NCI-H748 treated with DMSO at 0.1 percent for 48 hours (cell line): Measurements from ENCODE around the gene CEP126.
"Not testable (repeated sequence)": the region's sequence is repeated elsewhere in the genome, so short reads cannot be mapped to it uniquely, and the experiment has no call there.

Source experiments
- DNase-seq: peaks from one replicate; lab custom pipeline; 2025; lab: John Stamatoyannopoulos, UW

CEP126 gene

DNA sequence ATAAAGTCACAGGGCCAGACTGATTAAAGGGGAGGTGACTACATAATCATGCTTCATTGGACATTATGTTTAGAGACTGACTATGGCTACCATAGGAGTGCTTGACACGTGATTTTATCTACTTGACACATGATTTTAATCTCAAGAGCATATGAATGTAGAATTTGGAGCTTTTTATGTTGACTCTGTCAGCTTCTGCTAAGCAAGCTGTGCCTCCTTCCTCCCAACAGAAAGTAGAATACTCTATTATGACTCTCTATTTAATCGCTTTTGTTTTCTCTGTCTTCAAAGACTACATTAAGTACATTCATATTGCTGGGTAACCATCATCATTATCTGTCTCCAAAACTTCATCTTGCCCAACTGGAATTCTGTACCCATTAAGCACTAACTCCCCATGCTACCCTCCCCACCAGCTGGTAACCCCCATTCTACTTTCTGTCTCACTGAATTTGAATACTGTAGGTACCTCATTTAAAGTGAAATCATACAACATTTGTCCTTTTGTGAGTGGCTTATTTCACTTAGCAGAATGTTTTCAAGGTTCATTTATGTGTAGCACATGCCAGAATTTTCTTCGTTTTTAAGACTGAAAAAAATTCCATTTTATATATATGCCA lies 26.2 kb downstream of the CEP126 start:
- no peak for DNase-seq

DNA sequence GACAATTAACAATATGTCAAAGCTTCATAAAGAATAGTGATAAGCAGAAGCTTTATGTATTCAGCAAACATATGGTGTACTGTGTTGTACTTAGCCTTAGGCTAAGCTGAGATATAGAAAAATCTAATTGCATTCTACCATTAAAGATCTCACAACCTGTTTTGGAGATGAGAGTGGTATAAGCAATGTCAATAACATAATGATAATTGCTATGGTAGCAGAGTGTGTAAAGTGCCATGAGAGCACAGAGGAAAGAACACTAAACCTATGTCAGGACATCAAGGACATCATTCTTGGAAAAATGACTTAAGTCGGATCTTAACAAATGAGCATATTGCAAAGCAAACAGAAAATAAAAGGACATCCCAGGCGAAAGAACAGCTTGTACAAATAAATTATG lies 30.1 kb downstream of the CEP126 start:
- no peak for DNase-seq

DNA sequence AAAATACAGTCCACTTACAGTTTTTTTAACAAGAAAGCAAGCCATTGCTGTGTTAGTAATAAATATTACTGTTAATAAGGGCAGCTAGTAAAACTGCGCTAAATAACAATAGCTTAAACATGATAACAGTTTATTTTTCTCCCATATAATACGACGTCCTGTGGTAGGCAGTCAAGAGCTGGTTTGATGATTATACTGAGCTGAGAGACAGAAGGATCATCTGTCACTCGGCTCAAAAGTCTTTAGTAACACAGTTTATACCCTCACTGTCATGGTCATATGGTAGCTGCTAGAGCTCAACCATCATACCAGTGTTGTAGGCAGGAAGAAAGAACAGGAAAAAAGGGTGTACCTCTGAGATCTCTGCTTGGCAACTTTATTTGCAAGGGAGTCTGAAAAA lies 30.6 kb downstream of the CEP126 start:
- no peak for DNase-seq

DNA sequence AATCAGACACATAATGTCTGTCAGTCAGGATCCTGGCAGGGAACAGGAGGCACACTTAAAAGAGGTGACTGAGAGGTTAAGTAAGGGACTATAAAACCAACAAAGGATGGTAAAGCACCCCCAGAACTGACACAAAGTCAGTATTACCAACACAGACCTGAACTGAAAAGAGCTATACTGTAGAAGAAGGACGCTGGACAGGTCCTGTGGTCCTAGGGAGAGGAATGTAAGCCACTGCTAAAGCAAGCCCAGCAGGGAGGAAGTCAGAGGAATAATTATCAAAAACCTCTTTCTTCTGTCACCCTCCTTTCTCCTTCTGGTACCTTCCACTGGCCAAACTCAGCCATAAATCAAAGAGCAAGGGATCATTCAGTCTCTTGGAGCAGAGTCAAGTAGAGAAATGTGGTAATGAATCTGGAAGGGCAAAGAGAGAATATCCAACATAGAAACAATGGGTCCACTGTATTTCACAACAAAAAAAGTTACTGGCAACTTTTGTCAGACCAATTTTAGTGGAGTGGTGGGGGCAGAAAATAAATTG lies 34.9 kb downstream of the CEP126 start:
- no peak for DNase-seq

DNA sequence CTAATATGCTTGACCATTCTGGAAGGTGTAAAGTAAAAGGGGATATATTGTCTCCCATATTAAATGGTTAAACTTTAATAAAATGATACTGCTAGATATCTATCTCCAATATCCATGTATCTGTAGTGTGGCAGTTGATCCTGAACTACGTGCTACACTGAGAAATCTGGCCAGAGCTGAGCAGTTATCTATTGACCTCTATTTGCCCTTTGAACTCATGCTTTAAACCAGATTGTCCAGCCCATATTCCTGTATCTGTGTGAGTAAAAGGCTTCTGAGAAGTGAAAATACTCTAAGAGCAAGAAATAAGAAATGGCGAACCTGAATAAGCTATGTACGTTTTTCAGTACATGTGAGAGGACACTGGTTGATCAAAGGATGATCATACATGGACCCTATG lies 40.5 kb downstream of the CEP126 start:
- DNase-seq = no peak

DNA sequence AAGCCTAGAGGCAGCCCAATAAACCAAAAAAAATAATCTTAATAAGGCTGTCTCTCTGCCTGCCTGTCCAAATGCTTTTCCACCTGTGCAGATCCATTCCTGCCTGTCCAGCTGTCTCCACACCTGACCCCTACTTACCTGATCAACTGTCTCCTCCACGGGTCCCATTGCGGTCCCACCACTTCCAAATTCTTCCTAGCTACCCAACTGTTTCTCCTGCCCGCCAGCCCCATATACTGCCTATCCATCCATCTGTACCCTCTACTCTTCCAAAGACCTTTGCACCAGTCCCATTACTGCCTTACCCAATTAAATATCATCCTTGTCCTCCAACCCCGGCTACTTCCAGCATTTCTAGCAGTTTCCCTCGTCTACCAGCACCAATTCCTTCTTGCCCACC lies 40.9 kb downstream of the CEP126 start:
- DNase-seq = no peak

DNA sequence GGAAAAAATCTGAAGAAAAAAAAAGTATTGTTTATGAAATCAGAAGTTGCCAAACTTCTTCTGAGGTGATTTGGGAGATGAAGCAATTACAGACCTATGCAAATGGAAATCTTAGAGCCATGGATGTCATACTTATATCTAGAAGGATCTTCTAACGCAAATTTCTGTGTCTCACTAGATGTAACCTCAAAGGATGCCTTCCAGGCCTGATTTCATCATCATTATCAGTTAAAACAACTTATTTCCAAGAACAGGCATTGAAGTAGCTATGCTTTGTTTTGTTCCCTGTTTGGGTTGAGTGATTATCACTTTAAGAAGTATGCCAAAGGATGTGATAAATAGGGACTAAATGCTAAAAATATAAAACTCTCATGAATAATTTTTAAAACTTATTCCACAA lies 45.4 kb downstream of the CEP126 start:
- DNase-seq = no peak

DNA sequence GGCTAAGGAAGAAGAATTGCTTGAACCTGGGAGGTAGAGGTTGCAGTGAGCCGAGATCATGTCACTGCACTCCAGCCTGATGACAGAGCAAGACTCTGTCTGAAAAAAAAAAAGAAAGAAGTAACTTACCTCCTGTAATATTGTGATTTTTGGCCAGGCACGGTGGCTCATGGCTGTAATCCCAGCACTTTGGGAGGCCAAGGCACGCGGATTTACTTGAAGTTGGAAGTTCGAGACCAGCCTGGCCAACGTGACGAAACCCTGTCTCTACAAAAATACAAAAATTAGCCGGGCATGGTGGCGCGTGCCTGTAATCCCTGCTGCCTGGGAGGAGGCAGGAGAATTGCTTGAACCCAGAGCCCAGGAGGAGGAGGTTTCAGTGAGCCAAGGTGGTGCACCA lies 49.4 kb downstream of the CEP126 start:
- DNase-seq = not testable (repeated sequence)

DNA sequence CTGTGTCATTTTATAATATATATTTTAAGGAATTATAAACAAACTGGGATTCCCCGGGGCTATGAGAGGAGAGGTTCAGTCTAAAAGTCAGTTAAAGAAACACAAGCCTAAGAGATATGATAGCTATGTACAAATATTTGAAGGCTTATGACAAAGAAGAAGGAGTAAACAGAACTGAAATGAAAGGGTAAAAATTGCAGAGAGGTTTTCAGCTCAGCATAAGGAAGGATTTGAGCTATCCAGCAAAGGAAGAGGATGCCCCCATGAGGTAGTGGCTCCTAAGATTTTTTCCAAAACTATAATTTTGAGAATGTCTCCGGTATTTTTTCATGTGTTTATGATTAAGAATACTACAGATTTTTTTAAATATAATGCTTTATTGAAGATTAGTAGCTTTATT lies 59.4 kb downstream of the CEP126 start:
- no peak for DNase-seq

DNA sequence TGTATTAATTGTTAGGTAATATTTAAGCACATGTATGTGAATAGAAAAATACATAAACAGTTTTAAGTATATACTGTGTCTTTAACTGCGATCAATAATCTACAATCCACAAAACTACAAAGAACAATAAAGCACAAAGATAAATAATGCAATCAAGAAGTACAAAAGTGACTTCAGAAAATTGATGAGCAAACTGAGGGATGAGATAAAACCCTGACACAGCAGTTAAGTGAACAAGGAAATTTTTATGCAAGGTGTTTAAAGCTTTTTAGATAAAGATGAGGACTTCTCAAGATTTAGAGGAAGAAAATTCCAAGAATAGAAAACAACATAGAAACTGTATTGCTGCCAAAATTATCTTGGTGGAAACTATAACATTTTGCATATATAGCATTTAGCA lies 60.0 kb downstream of the CEP126 start:
- DNase-seq = no peak

DNA sequence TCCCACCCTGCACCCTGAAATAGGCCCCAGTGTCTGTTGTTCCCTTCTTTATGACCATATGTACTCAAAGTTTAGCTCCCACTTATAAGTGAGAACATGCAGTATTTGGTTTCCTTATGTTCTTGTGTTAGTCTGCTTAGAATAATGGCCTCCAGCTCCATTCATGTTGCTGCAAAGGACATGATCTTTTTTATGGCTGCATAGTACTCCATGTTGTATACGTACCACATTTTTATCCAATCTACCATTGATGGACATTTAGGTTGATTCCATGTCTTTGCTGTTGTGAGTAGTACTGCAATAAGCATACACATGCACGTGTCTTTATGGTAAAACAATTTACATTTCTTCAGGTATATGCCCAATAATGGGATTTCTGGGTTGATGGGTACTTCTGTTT lies 60.9 kb downstream of the CEP126 start:
- DNase-seq = no peak

DNA sequence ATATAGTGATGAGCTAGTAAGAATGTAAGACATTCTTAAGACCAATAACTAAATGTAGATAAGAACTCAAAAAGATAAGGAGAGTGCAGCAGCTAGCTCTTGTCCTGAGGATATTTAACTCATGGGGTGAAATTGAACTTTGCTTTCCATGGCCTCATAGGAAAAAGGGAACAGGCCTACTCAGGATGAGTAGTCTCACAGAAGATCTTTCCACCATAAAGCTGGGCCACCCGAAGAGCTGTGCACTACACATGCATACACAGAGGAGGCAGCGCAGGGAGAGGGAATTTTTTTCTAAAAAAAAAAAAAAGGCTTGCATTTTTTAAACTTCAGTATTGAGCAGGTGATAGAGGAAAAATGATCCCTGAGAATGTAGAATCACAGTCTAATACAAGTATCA lies 72.6 kb downstream of the CEP126 start:
- DNase-seq = no peak

DNA sequence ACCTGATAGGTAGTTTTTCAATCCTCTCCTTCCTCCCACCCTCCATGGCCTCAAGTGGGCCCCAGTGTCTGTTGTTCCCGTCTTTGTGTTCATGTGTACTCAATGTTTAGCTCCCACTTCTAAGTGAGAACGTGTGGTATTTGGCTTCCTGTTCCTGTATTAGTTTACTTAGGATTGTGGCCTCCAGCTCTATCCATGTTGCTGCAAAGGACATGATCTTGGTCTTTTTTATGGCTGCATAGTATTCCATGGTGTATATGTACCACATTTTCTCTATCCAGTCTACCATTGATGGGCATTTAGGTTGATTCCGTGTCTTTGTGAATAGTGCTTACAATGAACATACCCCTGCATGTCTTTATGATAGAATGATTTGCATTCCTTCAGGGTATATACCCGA lies 78.4 kb downstream of the CEP126 start:
- no peak for DNase-seq

DNA sequence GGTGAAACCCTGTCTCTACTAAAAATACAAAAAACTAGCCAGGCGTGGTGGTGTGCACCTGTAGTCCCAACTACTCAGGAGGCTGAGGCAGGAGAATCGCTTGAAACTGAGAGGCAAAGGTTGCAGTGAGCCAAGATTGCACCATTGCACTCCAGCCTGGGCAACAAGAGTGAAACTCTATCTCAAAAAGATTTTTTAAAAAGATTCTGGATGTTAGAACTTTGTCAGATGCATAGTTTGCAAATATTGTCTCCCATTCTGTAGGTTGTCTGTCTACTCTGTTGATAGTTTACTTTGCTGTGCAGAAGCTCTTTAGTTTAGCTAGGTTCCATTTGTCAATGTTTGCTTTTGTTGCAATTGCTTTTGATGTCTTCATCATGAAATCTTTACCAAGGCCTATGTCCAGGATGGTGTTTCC lies 79.3 kb downstream of the CEP126 start:
- DNase-seq = not testable (repeated sequence)

DNA sequence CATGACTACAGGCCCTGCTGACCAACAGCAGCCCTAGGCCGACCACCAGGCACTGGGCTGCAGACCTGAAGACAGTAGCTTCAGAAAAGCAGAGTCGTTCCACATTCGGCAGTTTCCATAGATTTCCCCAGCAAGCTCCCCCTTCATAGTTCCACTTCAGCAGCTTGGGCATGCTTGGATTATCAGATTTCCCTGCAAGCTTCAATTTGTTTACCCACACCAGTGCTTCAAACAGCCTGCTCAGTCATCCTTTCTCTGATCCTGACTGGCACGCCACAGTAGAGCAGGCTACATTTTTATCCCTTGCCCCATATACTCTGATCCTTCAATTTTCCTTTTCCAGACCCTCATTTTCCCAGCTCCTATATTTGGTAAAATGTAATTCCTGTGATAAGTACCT lies 81.3 kb downstream of the CEP126 start:
- DNase-seq = no peak

DNA sequence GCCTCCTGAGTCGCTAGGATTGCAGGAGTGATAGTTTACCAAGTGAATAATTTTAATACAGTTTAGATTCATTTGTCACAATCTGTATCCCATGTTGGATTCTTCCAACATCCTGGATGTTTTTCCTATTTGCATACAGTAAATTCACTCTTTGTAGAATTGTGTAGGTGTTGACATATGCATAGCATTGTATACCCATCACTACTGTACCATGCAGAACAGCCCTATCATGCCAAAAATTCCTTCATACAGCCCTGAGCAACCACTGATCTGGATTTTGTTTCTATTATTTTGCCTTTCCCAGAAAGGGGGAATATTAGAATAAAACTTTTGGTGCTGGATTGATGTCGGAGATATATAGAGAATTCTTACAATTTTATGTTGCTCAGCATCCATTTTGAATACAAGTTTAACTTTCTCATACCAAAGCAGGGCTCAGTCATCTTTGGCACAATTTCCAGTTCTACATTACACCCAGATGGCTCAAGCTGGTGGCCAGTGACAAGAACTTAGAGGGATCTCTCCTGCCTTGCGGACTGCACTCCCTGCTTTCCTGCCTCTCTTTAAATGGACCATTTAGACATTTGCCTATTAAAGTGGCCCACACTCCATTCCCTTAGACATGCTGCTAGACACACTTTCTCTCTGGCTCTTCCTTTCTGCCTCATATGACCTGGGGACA lies 87.0 kb downstream of the CEP126 start:
- DNase-seq = no peak

DNA sequence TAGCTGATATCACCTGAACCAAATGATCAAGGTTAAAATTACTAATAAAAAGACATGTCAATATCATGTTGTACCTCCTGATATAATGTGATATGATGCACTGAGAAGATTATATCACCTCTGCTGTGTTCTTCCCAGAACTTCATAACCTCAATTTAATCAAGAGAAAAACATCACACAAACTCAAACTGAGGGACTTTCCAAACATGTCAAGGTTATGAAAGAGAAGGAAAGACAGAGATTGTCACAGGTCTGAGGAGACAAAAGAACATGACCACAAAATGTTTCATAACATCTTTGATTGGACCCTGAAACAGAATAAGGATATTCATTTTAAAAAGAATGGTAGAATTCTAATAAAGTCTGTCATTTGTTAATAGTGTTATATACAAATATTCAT lies 89.4 kb downstream of the CEP126 start:
- DNase-seq = no peak

DNA sequence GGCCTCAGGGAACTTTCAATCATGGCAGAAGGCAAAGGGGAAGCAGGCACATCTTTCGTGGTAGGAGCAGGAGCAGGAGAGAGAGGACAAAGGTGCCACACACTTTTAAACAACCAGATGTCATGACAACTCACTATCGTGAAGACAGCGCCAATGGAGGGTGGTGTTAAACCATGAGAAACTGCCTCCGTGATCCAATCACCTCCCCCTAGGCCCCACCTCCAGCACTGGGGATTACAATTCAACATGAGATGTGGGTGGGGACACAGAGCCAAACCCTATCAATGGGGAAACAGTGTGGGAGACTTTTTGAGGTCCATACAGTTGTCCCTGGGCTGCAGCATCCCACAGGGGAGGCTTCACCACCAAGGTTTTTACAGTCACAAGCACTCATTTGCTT lies 90.5 kb downstream of the CEP126 start:
- DNase-seq = no peak

DNA sequence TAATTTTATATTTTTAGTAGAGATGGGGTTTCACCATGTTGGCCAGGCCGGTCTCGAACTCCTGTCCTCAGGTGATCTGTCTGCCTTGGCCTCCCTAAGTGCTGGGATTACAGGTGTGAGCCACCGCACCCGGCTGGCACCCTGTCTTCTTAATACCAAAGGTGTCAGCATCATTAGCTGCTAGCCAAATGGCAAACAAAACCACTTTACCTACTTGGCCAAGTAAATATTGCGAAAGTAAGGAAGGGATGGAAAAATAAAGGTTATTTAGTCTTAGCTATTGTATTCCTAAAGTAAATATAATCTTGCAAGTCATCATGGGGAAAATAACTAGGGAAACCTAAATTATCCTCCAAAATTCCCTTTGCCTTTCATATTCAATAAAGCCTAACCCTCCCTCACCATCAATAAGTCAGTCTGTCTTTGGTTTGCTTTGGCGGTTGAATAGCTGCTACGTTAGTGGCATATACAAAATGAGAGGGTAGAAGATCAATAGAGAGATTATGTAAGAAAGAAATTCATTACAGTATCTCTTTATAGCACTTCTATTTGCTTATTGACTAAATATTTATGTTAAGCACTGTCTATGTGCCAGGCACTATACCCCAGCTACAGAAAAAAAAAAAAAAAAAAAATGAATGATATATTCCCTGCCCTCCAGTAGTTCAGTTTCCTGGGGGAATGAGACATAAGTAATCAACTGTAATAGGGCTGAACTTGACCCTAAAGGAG lies 92.2 kb downstream of the CEP126 start:
- no peak for DNase-seq

DNA sequence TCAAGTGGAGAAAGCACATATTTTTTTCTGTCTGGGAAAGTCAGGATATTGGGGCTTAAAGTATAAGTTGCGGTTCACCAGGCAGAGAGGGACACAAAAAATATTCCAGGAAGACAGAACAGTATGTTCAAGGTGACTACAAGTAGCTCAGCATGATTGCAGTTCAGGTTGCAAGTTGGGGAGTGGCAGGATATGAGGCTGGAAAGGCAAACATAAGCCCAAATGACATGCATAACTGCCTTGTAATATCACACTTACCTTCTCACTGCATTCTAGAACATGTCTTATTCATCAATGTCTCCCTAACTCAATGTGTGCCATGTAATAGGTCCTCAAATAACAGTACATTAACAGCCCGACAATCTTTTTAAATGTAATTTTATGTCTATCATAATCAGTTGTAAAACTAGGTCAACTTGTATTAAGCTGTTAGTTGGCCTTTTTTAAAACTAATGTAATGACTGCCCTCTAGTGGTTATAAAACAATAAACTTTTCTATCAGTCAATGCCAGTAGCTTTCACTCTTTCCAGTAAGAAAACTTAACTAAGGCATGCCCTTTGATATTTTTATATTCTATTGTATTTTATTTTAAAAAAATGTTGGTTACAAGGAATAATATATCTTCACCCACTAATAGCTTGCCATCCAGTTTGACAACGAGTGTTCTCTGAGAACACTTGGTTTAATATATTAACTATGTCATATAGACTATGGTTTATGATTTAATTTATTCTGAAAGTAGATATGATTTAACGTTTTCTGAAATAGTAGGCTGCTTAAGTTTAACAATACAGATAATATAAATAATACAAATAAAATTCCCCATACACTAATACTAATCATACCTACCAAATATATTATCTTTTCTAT lies 93.0 kb downstream of the CEP126 start:
- peak; percentile 83 for DNase-seq

DNA sequence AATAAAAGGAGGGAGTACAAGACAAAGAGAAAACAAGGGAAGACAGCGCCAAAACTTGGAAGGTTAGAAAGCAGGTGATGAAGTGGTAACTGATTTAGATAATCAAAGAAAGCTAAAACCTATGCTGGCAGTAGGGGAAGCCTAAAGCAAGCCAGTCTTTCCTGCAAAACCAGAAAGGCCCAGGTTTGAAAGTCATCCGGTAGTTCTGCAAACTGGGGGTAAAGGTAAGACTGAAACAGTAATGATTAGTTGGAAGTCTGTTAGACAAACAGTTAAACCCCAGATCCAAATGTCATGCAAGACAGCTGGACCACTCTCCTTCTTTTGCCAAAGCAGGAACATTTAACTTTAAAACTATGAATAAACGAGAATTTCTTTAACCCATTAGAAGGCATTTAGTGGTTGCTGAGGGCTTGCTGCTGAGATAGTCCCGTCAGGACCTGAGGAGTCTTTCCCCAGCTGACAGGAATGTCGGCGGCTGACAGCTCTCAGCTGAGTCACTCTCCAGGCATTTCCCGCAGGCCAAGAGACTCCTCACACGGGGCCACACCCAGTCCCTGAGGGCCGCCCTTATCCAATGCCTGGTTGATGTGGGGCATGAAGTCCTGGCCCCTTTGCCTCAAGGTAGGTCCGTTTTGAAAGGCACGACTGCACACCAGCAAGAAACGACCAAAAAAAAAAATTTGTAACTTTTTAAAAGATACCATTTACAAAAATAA lies 96.1 kb downstream of the CEP126 start:
- no peak for DNase-seq

DNA sequence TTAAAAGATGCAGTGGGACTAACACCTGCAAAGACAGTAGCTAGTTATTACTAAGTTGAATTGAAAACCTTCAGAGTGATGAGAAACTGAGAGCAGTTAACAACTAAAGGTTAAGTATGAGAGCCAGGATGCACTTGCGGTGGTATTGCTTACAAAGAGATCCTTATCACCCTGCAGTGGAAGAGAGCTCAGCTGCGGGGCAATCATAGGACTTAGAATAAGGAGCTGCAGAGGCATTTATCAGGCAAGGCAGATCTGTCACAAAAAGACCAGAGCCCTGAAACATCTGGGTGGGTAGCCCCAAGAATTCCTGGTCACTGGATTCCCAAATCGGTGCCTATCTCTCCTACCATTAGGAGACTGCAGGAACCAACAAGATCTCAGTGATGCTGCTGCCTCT lies 98.1 kb downstream of the CEP126 start:
- DNase-seq = no peak
